ENCODE results near the gene PRSS36. TPM values are rescaled to one million over a fixed set of nuclear protein-coding genes. Genes with fewer than 3 reads are reported as not detected.

The PRSS36 gene
- total and polyA plus RNA-seq, 3 donors from 2014 or later = 5.4 to 8.3 (median 7.1) TPM

DNA sequence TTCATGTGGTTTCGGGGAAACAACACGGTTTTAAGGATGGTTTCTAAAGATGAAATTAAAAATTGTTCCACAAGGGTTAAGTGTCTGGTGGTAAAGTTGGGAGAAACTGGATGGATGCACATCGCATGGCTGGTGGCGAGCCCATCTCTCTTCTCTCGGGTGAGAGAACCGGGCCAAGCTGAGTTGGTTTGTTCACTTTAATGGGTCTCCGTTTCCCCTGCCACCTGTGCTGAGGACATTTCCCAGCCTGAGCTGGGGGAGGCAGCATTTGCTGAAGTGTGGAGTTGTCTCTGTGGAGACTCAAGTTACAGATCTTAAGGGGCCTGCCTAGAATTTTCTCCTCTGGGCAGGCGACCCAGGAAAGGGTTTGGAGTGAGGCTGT is 37.9 kb upstream of the PRSS36 start:
- WGBS, 2 donors = 74 to 83% methylated on average over 8 of the region's 8 CpGs
- TF ChIP-seq, protein P1, sequence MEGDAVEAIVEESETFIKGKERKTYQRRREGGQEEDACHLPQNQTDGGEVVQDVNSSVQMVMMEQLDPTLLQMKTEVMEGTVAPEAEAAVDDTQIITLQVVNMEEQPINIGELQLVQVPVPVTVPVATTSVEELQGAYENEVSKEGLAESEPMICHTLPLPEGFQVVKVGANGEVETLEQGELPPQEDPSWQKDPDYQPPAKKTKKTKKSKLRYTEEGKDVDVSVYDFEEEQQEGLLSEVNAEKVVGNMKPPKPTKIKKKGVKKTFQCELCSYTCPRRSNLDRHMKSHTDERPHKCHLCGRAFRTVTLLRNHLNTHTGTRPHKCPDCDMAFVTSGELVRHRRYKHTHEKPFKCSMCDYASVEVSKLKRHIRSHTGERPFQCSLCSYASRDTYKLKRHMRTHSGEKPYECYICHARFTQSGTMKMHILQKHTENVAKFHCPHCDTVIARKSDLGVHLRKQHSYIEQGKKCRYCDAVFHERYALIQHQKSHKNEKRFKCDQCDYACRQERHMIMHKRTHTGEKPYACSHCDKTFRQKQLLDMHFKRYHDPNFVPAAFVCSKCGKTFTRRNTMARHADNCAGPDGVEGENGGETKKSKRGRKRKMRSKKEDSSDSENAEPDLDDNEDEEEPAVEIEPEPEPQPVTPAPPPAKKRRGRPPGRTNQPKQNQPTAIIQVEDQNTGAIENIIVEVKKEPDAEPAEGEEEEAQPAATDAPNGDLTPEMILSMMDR (IDR thresholded peaks at IDR 0.05) = no peak
- no peak for TF ChIP-seq POLR2A (IDR thresholded peaks at IDR 0.05)
- Histone ChIP-seq H3K9me3 (no peaks in the 10 kb centered on the region), H3K4me1 (peaks cover 8% of the 10 kb centered on the region), H3K4me3 (no peak overlapping the region), H3K27ac (no peak overlapping the region), H3K27me3 (no peaks in the 10 kb centered on the region), H3K36me3 (ENCODE audit: low read depth, missing control alignments) (peaks cover 3% of the 10 kb centered on the region)
- DNase-seq = no peak
- intact Hi-C loops (cut with DNase I; ENCODE audit: low total_unique reads) = loop anchor here (5.0 to 10.0 kb wide), 2 partner anchors 35 to 687 kb away; partner anchors contain the start of genes PRSS36 and ZNF267

DNA sequence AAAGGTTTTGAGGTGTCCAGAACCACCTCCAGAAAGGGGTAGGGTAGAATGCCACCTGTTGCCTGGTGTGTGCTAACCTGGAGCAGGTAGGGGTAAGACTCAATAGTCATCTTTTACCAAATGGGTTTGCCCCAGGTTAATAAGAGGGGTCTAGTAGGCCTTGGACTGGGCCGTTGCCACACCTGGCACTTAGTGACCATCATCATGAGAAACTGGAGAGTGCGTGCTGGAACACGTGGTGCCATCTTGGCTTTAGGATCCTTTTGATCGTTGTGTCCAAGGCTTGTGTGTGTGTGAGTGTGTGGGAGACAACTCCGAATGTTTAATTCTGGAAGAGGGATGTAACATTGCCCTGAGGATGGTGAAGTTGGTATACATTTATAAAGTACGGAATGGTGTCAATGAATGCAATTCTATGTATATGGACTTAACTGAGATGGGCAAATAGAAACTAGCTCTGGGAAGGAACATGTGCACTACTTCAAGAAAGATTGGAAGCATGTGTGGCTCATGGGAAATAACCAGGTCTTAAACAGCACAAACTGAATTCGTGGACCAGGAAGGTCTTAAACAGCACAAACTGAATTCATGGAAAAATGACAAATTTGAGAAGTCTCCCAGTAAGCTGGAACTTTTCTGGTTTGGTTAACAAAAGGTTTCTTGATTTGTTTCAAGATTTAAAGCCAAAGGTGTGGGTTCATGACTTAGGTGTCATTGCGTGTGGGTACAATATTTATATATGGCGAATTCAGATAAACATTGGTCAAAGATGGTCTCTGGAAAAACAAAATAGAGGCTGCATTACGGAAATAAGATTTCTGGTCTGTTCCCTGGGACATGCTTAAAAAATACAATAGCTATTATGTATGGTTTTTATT is 37.3 kb upstream of the PRSS36 start:
- intact Hi-C loops (cut with DNase I; ENCODE audit: low total_unique reads) = loop anchor here (5.0 to 10.0 kb wide), 2 partner anchors 35 to 688 kb away; partner anchors contain the start of genes PRSS36 and ZNF267

DNA sequence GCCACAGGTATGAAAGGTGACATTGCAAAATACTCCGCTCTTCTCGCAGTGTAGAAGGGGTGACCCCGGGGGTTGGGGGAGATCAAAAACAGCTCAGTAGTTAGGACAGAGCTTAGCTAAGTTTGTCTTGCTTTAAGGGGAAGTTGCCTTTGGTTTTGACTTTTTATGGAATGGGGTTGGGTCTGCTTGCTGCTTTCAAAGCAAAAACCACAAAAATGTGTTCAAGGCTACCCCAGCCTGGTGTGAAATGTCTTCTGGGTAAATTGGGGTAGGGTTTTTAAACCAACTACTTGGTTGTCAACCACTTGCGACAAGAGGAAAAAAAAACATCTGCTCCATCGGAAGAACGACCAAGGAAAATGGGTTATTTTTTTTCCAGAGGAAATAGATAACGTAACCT is 36.3 kb upstream of the PRSS36 start:
- no peak overlapping the region for H3K4me3 ChIP-seq
- H3K27ac ChIP-seq = no peak overlapping the region
- no peaks in the 10 kb centered on the region for H3K27me3 ChIP-seq
- WGBS, 2 donors = 76 to 84% methylated on average over 7 of the region's 7 CpGs
- no peaks in the 10 kb centered on the region for H3K9me3 ChIP-seq
- peaks cover 23% of the 10 kb centered on the region for H3K4me1 ChIP-seq
- peaks cover 3% of the 10 kb centered on the region for H3K36me3 ChIP-seq (ENCODE audit: low read depth, missing control alignments)
- TF ChIP-seq, protein P1 (IDR thresholded peaks at IDR 0.05) = no peak
- TF ChIP-seq POLR2A (IDR thresholded peaks at IDR 0.05) = no peak
- no peak for DNase-seq
- intact Hi-C loops (cut with DNase I; ENCODE audit: low total_unique reads) = loop anchor here (5.0 to 10.0 kb wide), 2 partner anchors 34 to 689 kb away; partner anchors contain the start of genes PRSS36 and ZNF267

More for the DNA sequence above, 37.3 kb upstream of the PRSS36 start:
- no peaks in the 10 kb centered on the region for H3K9me3 ChIP-seq
- TF ChIP-seq, protein P1 (IDR thresholded peaks at IDR 0.05) = no peak
- TF ChIP-seq POLR2A (IDR thresholded peaks at IDR 0.05) = no peak
- H3K27me3 ChIP-seq = no peaks in the 10 kb centered on the region
- 79 to 80% methylated on average over 10 of the region's 10 CpGs for WGBS, 2 donors
- H3K36me3 ChIP-seq (ENCODE audit: low read depth, missing control alignments) = peaks cover 3% of the 10 kb centered on the region
- DNase-seq = no peak
- no peak overlapping the region for H3K4me3 ChIP-seq
- peaks cover 15% of the 10 kb centered on the region for H3K4me1 ChIP-seq
- H3K27ac ChIP-seq = no peak overlapping the region

DNA sequence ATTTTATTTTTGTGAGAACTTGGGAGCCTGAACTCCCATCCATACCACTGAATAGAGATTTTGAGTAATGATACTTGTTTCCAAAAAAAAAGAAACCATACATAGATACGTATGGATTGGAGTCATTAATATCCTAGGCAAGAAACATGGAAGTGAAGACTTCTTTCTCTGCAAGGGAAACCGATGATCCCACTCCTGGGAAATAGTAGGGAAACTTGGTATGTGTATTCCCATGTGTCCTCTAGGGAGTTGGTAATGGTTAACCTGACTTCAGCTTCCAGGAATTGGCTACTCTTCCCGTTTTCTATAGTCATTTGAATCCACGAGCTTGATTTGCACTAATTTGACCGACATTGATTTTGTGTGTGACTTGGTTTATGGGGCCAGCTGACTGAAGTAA is 35.5 kb upstream of the PRSS36 start:
- H3K27ac ChIP-seq = no peak overlapping the region
- peaks cover 23% of the 10 kb centered on the region for H3K4me1 ChIP-seq
- H3K27me3 ChIP-seq = no peaks in the 10 kb centered on the region
- no peak for DNase-seq
- intact Hi-C loops (cut with DNase I; ENCODE audit: low total_unique reads) = loop anchor here (5.0 to 10.0 kb wide), 2 partner anchors 33 to 689 kb away; partner anchors contain the start of genes PRSS36 and ZNF267
- no peaks in the 10 kb centered on the region for H3K9me3 ChIP-seq
- peaks cover 3% of the 10 kb centered on the region for H3K36me3 ChIP-seq (ENCODE audit: low read depth, missing control alignments)
- no peak overlapping the region for H3K4me3 ChIP-seq
- 73% methylated on average over 5 of the region's 5 CpGs for WGBS, 2 donors
- no peak for TF ChIP-seq POLR2A (IDR thresholded peaks at IDR 0.05)
- TF ChIP-seq, protein P1 (IDR thresholded peaks at IDR 0.05) = no peak

Measured in testis (tissue), 3 donors.